ENCODE measurements around the gene PLCB4.

Gene PLCB4

GRCh38 chr20:9395971-9396370, 327.1 kb downstream of the PLCB4 start:
- H3K4me1 ChIP-seq (ENCODE audit: control insufficient read depth, insufficient read depth, low read length): peaks cover 3% of the 10 kb centered on the region; the same call in 1 of the 2 replicates
- POLR2A ChIA-PET: no interaction called here
- CTCF ChIA-PET: interaction anchor here (0.6 to 1.7 kb wide), 4 partner anchors 12 to 637 kb away, joined by 3 to 6 read pairs (median 4); no protein-coding TSS in a partner anchor

GRCh38 chr20:9397928-9398327, 329.0 kb downstream of the PLCB4 start:
- no peak overlapping the region for H3K4me3 ChIP-seq (ENCODE audit: low read depth, low read length)
- H3K36me3 ChIP-seq (ENCODE audit: control insufficient read depth in 2 of 2, insufficient read depth in 1 of 2, low read length in 2 of 2): peaks cover 0 to 5% of the 10 kb centered on the region in 2 experiments; a peak in 1 of 3 replicates
- peaks cover 3% of the 10 kb centered on the region; the same call in 1 of the 2 replicates for H3K4me1 ChIP-seq (ENCODE audit: control insufficient read depth, insufficient read depth, low read length)
- TF ChIP-seq ZBTB1 (tag by site-specific recombination; IDR thresholded peaks at IDR 0.05): no peak
- ChIA-PET POLR2A (no interaction called here), CTCF (interaction anchor here (0.9 to 1.1 kb wide), 2 partner anchors 10 kb away, joined by 3 to 4 read pairs; no protein-coding TSS in a partner anchor)
- no peaks in the 10 kb centered on the region for H3K9me3 ChIP-seq (ENCODE audit: control insufficient read depth, insufficient read depth, low read depth, low read length)
- no peak overlapping the region for H3K27ac ChIP-seq (ENCODE audit: extremely low read depth, low read depth, low read length)

More at GRCh38 chr20:9395971-9396370, 327.1 kb downstream of the PLCB4 start:
- Histone ChIP-seq H3K36me3 (ENCODE audit: control insufficient read depth in 2 of 2, insufficient read depth in 1 of 2, low read length in 2 of 2) (no peaks in the 10 kb centered on the region), H3K9me3 (ENCODE audit: control insufficient read depth, insufficient read depth, low read depth, low read length) (no peaks in the 10 kb centered on the region), H3K4me3 (ENCODE audit: low read depth, low read length) (no peak overlapping the region), H3K27ac (ENCODE audit: extremely low read depth, low read depth, low read length) (no peak overlapping the region)
- TF ChIP-seq ZBTB11 (tag by site-specific recombination; conservative IDR thresholded peaks at IDR 0.05; ENCODE audit: low read depth) (no peak), ZNF140 (tag by site-specific recombination; IDR thresholded peaks at IDR 0.05) (no peak), ZNF658 (tag by site-specific recombination; IDR thresholded peaks at IDR 0.05) (no peak), ZNF513 (tag by site-specific recombination; IDR thresholded peaks at IDR 0.05) (no peak)

- no peaks in the 10 kb centered on the region for H3K9me3 ChIP-seq (ENCODE audit: control insufficient read depth, insufficient read depth, low read depth, low read length)
- peaks cover 0 to 5% of the 10 kb centered on the region in 2 experiments; a peak in 1 of 3 replicates for H3K36me3 ChIP-seq (ENCODE audit: control insufficient read depth in 2 of 2, insufficient read depth in 1 of 2, low read length in 2 of 2)
- POLR2A ChIA-PET: no interaction called here
- H3K27ac ChIP-seq (ENCODE audit: extremely low read depth, low read depth, low read length): no peak overlapping the region
- no peak overlapping the region for H3K4me3 ChIP-seq (ENCODE audit: low read depth, low read length)
- TF ChIP-seq ZNF692 (tag by site-specific recombination; IDR thresholded peaks at IDR 0.05) (no peak), TCF7L2 (IDR thresholded peaks at IDR 0.05; ENCODE audit: borderline replicate concordance, low read depth, low read length) (no peak), SP7 (tag by site-specific recombination; IDR thresholded peaks at IDR 0.05) (no peak), BCL11A (tag by site-specific recombination; IDR thresholded peaks at IDR 0.05; ENCODE audit: low read depth) (no peak), ZNF324 (tag by site-specific recombination; IDR thresholded peaks at IDR 0.05) (no peak), ZIC2 (tag by site-specific recombination; IDR thresholded peaks at IDR 0.05) (no peak), ZNF398 (tag by site-specific recombination; IDR thresholded peaks at IDR 0.05) (no peak)
- H3K4me1 ChIP-seq (ENCODE audit: control insufficient read depth, insufficient read depth, low read length): no peaks in the 10 kb centered on the region
- CTCF ChIA-PET: interaction anchor here (0.7 to 1.1 kb wide), 2 partner anchors 9 to 172 kb away, joined by 3 read pairs; no protein-coding TSS in a partner anchor
Measured at GRCh38 chr20:9398882-9399281, 330.0 kb downstream of the PLCB4 start.

Measured in HEK293 (cell line).